Occipital lobe (tissue), 2 donors: ENCODE results near the gene PLOD3. TPM values are rescaled to one million over a fixed set of nuclear protein-coding genes. Genes with fewer than 3 reads are reported as not detected.

Experiments
- DNase-seq: peaks from one replicate; lab custom pipeline; 2025; lab: John Stamatoyannopoulos, UW
- total RNA-seq: library from RNA; depleted of rRNA; stranded (reverse); fragments of >200 nt; gene quantifications from one replicate; pipeline ENCODE4 v1.2.3, GENCODE V29; 2014

Gene PLOD3
- total RNA-seq, 1 donor from 2014 or later = 10.5 TPM

GRCh38 chr7:101239191-101239950 lies 22.0 kb upstream of the PLOD3 start:
- DNase-seq = no peak

GRCh38 chr7:101238226-101239182 lies 21.1 kb upstream of the PLOD3 start:
- DNase-seq = no peak

GRCh38 chr7:101237206-101238067 lies 20.1 kb upstream of the PLOD3 start, which contains the start of gene CLDN15:
TSS of gene CLDN15 (minus strand) at chr7:101237802. CDS start at chr7:101237581, 221 bp downstream.
- DNase-seq = no peak

- DNase-seq = no peak
Observed at GRCh38 chr7:101236292-101236835, 19.0 kb upstream of the PLOD3 start.

- DNase-seq = no peak
Observed at GRCh38 chr7:101235522-101235921, 18.1 kb upstream of the PLOD3 start.

- DNase-seq = no peak
Observed at GRCh38 chr7:101235050-101235449, 17.7 kb upstream of the PLOD3 start.

- no peak for DNase-seq
Observed at GRCh38 chr7:101234636-101235035, 17.3 kb upstream of the PLOD3 start.

- no peak for DNase-seq
Observed at GRCh38 chr7:101233907-101234547, 16.6 kb upstream of the PLOD3 start.

- no peak for DNase-seq
Observed at GRCh38 chr7:101232141-101232850, 14.9 kb upstream of the PLOD3 start.

- no peak for DNase-seq
Observed at GRCh38 chr7:101231644-101232043, 14.3 kb upstream of the PLOD3 start.

- no peak for DNase-seq
Observed at GRCh38 chr7:101226721-101227120, 9.3 kb upstream of the PLOD3 start.

GRCh38 chr7:101225650-101226049 lies 8.3 kb upstream of the PLOD3 start:
- DNase-seq = no peak

- DNase-seq = no peak
Observed at GRCh38 chr7:101223528-101223927, 6.1 kb upstream of the PLOD3 start.

- no peak for DNase-seq
Observed at GRCh38 chr7:101222275-101222830, 5.0 kb upstream of the PLOD3 start.

GRCh38 chr7:101220295-101220694 lies 2.9 kb upstream of the PLOD3 start:
- DNase-seq = no peak

- no peak for DNase-seq
Observed at GRCh38 chr7:101218236-101219125, 1.1 kb upstream of the PLOD3 start.

GRCh38 chr7:101216860-101217387 lies 457 bp downstream of the PLOD3 start:
- DNase-seq = no peak
